Measurements from ENCODE around the gene PELO. TPM values are rescaled to one million over a fixed set of nuclear protein-coding genes. Genes with fewer than 3 reads are reported as not detected.

The PELO gene
- total and polyA plus RNA-seq, 2 experiments from 2014 or later, result 14.5 to 15.3 TPM

DNA sequence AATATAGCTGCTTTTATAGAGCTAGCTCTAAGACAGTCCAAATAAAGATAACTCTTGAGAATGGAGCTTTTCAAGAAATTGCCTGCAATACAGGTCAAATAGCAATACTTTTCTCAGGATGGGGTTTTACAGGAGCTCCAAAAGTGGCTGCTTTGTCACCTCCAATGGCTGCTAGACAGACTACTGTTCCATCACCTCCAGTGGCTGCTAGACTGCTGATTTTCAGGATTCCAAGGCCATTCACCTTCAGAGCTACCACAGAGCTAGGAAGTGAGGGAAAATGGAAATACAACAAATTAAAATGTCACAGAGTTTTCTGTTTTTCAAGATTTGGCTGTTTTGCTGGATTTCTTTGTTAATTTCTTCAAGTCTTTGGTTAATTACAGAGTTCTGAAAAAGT, 8.5 kb upstream of the PELO start:
- H3K4me3 ChIP-seq, result no peak overlapping the region
- no peaks in the 10 kb centered on the region for H3K36me3 ChIP-seq
- TF ChIP-seq, protein P1, sequence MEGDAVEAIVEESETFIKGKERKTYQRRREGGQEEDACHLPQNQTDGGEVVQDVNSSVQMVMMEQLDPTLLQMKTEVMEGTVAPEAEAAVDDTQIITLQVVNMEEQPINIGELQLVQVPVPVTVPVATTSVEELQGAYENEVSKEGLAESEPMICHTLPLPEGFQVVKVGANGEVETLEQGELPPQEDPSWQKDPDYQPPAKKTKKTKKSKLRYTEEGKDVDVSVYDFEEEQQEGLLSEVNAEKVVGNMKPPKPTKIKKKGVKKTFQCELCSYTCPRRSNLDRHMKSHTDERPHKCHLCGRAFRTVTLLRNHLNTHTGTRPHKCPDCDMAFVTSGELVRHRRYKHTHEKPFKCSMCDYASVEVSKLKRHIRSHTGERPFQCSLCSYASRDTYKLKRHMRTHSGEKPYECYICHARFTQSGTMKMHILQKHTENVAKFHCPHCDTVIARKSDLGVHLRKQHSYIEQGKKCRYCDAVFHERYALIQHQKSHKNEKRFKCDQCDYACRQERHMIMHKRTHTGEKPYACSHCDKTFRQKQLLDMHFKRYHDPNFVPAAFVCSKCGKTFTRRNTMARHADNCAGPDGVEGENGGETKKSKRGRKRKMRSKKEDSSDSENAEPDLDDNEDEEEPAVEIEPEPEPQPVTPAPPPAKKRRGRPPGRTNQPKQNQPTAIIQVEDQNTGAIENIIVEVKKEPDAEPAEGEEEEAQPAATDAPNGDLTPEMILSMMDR (IDR thresholded peaks at IDR 0.05; ENCODE audit: low read depth, low read length), result no peak
- no peaks in the 10 kb centered on the region for H3K9me3 ChIP-seq (ENCODE audit: low read depth)
- no peaks in the 10 kb centered on the region for H3K4me1 ChIP-seq (ENCODE audit: low read depth)
- no peak overlapping the region for H3K27ac ChIP-seq
- H3K27me3 ChIP-seq, result no peaks in the 10 kb centered on the region
- no peak for DNase-seq (ENCODE audit: low read depth in 1 of 2, low spot score in 1 of 2)

DNA sequence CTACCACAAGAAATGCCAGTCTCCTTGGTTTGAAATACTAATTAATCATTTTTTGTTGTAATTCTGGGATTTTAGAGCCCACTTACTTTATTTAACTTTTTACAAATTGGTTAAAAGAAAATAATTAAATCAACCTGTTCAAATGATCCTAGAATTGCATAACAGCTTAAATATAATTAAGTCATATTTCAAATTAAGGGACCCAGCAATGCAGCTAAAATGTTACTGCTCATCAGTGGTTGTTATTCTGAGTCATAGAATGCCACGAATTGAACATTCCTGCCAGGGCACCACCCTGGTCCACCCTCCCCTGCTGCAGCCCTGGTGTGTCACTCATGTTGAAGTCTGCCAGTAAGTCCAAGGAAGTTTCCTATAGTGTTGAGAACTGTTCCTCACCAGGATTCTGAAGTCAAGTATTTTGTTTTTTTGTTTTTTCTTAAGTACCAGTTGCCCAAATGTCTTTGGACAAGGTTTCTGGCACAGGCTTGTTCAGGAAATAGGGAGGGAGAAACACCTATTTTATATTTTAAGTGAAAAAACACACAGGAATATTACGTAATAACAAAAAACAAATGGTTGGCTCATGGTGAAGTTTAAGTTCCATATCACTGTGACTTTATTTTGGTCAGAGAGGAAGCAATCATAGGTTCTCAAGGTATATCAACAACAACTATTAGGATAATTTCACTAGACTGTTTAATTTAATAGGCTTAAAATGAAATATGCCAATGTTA, 4.3 kb upstream of the PELO start:
- Histone ChIP-seq H3K36me3 (no peaks in the 10 kb centered on the region), H3K27ac (no peak overlapping the region), H3K4me3 (no peak overlapping the region), H3K9me3 (ENCODE audit: low read depth) (no peaks in the 10 kb centered on the region), H3K27me3 (no peaks in the 10 kb centered on the region), H3K4me1 (ENCODE audit: low read depth) (no peaks in the 10 kb centered on the region)
- DNase-seq (ENCODE audit: low read depth in 1 of 2, low spot score in 1 of 2), result no peak
- TF ChIP-seq, protein P1 (IDR thresholded peaks at IDR 0.05; ENCODE audit: low read depth, low read length), result no peak

DNA sequence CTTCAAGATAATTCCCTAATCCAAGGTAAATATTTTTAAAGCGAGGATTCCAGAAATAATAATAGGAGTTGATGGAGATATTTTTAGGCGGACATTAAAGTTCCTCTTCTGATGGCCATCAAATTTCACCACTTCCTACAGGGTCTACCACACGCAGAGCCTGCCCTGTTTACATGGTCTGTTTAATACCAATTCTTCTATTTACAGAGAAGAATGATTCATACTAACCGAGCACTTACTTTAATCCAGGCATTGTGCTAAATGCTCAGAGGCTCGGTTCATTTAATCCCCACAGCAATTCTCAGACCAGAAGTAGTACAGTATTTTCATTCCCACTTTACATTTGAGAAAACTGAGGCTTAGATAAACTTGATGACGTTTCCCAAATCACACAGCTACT, 3.0 kb upstream of the PELO start:
- Histone ChIP-seq H3K4me1 (ENCODE audit: low read depth) (no peaks in the 10 kb centered on the region), H3K36me3 (no peaks in the 10 kb centered on the region), H3K4me3 (no peak overlapping the region), H3K9me3 (ENCODE audit: low read depth) (no peaks in the 10 kb centered on the region), H3K27me3 (no peaks in the 10 kb centered on the region), H3K27ac (no peak overlapping the region)
- TF ChIP-seq, protein P1 (IDR thresholded peaks at IDR 0.05; ENCODE audit: low read depth, low read length), result no peak
- no peak for DNase-seq (ENCODE audit: low read depth in 1 of 2, low spot score in 1 of 2)

DNA sequence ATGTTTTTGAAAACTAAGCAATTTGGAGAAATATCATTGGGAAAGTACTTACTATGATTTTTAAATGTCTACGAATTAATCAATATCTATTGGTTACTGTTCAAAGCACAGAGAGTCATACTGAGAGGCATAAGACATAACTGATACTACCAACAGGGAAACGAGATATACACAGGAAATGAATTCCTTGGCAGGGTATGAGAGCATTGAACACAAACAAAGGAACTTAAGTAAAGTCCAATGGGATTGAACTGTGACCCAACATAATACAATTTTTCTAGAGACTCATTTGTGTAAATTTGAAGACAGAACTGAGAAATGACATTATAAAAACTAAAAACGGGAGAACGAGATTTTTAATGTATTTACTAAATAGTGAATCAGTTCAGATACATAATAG, 1.3 kb upstream of the PELO start:
- Histone ChIP-seq H3K27ac (no peak overlapping the region), H3K4me3 (no peak overlapping the region), H3K36me3 (no peaks in the 10 kb centered on the region)

DNA sequence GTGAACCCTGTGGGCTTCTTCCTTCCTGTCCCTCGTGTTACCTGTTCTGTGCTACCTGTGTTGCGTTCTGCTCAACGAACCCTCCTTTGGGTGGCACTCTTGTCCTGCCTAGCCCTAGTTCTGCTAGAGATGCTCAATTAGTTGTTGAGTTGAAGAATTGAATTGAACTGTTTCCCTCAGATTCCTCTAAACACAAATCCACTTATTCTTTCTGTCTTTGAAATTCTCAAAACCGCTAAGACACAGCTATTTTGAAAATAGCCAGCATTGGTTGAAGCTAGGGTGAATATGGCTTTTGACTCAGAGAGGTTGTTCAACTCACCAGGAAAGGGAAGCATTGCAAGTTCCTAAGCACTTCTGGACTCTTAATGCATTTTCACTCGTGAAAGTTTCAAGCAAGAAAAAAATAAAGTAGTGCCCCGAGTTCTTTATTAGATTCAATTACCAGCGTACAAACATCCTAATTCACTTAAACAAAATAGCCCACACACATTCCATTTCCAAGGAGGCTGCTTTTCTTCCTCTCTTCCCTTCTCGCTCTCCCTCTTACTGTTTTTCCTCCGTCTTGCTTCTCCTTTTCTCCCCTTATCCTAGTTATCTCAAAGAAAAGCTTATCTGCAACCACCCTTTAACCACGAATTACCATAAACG, 642 bp upstream of the PELO start:
- Histone ChIP-seq H3K27ac (no peak overlapping the region), H3K4me1 (ENCODE audit: low read depth) (no peaks in the 10 kb centered on the region), H3K36me3 (no peaks in the 10 kb centered on the region), H3K27me3 (no peaks in the 10 kb centered on the region), H3K9me3 (ENCODE audit: low read depth) (no peaks in the 10 kb centered on the region), H3K4me3 (peak overlapping the region; percentile 43)
- TF ChIP-seq, protein P1 (IDR thresholded peaks at IDR 0.05; ENCODE audit: low read depth, low read length), result peak; percentile 44
- peak in 1 of 2 donors; percentile 44 for DNase-seq (ENCODE audit: low read depth in 1 of 2, low spot score in 1 of 2)

More for the DNA sequence above, 1.3 kb upstream of the PELO start:
- TF ChIP-seq, protein P1 (IDR thresholded peaks at IDR 0.05; ENCODE audit: low read depth, low read length), result no peak
- H3K27me3 ChIP-seq, result no peaks in the 10 kb centered on the region
- H3K9me3 ChIP-seq (ENCODE audit: low read depth), result no peaks in the 10 kb centered on the region
- H3K4me1 ChIP-seq (ENCODE audit: low read depth), result no peaks in the 10 kb centered on the region
- DNase-seq (ENCODE audit: low read depth in 1 of 2, low spot score in 1 of 2), result no peak

Measured in cardiac muscle cell (in vitro differentiated cells and primary cell).